Vagina (tissue), 2 donors: ENCODE data around the gene DPP4. TPM values are rescaled to one million over a fixed set of nuclear protein-coding genes. Genes with fewer than 3 reads are reported as not detected.

Source experiments
- DNase-seq, 2 donors: peaks; one replicate each; pipeline ENCODE4 v3.0.0-alpha.2; 2017; ENCODE audit errors: extremely low spot score in 2 of 2
- H3K27ac ChIP-seq: fragments of 200-600 bp; sonication (generic); one replicate; pipeline ENCODE4 v1.5.1; 2019
- H3K27me3 ChIP-seq: fragments of 200-600 bp; sonication (generic); one replicate; pipeline ENCODE4 v1.5.1; 2019
- H3K36me3 ChIP-seq, 2 donors: fragments of 200-600 bp; sonication (generic); one replicate each; pipeline ENCODE4 v1.5.1; 2017 to 2019
- H3K4me1 ChIP-seq: fragments of 200-600 bp; sonication (generic); one replicate; pipeline ENCODE4 v1.5.1; 2019
- H3K4me3 ChIP-seq, 2 donors: fragments of 200-600 bp; sonication (generic); 1 replicate in 1 of 2; 2 replicates in 1 of 2; pipeline ENCODE4 v1.5.1; 2016 to 2019
- H3K9me3 ChIP-seq: fragments of 200-600 bp; sonication (generic); one replicate; pipeline ENCODE4 v1.5.1; 2019
- CTCF ChIP-seq, 3 experiments: fragments of 450-650 bp in 2 of 3; fragments of 200-600 bp in 1 of 3; sonication (generic) in 1 of 3; IDR thresholded peaks; one replicate each; pipeline ENCODE4 v1.5.1; 2017 to 2019; ENCODE audit warnings: antibody characterized with exemption in 3 of 3, mild to moderate bottlenecking in 2 of 3, moderate library complexity in 2 of 3
- POLR2A ChIP-seq, 2 donors: fragments of 450-650 bp; IDR thresholded peaks; one replicate each; pipeline ENCODE4 v1.6.1; 2017; ENCODE audit warnings: antibody characterized with exemption in 2 of 2, mild to moderate bottlenecking in 2 of 2, moderate library complexity in 2 of 2
- POLR2AphosphoS5 ChIP-seq, 2 donors: sonication (generic); formaldehyde crosslinking; IDR thresholded peaks; one replicate each; pipeline ENCODE4 v1.9.0; 2017; ENCODE audit warnings: antibody characterized with exemption in 2 of 2, mild to moderate bottlenecking in 2 of 2, low read depth in 1 of 2; ENCODE audit not compliant: insufficient read depth in 1 of 2
- intact Hi-C: fragments of 100-400 bp; cut with DNase I; formaldehyde crosslinking; loops from one replicate; pipeline ENCODE4 v1.15.1; 2023
- total RNA-seq: library from RNA; depleted of rRNA; stranded (reverse); fragments of >200 nt; gene quantifications from one replicate; pipeline ENCODE4 v1.2.3, GENCODE V29; 2016

Gene DPP4
- total RNA-seq, 1 donor from 2014 or later = 15.5 TPM

DNA sequence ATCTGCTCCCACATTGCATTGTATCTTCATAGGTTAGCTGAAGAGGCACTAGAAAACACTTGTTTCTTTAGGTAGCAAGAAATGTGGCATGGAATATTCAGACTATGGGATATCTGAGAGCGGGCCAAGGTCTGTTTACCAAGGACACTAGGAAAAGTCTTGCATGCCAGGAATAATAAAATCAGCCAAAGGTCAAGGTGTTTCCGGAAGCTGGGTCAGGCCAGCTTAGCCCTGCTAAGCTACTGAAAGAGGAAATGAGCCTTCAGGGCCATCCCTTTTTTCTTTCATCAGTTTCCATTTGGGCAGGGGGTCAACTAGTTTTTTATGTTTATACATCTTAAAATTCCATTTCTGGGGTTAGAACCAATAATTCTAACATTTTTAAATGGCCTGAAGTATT, 101.1 kb downstream of the DPP4 start:
- Histone ChIP-seq H3K4me3 (no peak overlapping the region), H3K27ac (no peak overlapping the region), H3K36me3 (no peaks in the 10 kb centered on the region), H3K9me3 (no peaks in the 10 kb centered on the region), H3K27me3 (no peaks in the 10 kb centered on the region), H3K4me1 (no peaks in the 10 kb centered on the region)
- intact Hi-C loops = no loop called here
- DNase-seq = no peak
- no peak for TF ChIP-seq CTCF (IDR thresholded peaks at IDR 0.05)
- TF ChIP-seq POLR2AphosphoS5 (IDR thresholded peaks at IDR 0.05; ENCODE audit: insufficient read depth in 1 of 2, low read depth in 1 of 2) = no peak
- no peak for TF ChIP-seq POLR2A (IDR thresholded peaks at IDR 0.05)

DNA sequence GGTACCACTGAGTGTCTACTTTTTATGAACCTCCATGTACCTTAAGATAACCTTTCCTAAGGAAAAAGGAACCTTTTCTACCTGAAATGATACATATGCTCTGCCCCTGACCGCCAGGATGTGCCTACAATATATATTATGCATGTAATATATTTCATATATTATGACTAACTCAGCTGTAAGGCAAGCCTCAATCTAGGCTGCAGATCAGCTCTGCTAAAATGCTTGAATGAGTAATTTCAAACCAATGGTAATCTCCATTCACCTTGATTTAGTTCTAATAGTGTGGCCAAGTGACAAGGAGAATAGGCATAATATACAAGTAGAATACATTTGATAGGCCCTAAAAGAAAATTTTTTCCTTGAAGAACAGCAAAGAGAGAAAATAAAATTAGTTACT, 101.8 kb downstream of the DPP4 start:
- H3K9me3 ChIP-seq = no peaks in the 10 kb centered on the region
- no peaks in the 10 kb centered on the region for H3K36me3 ChIP-seq
- no peak overlapping the region for H3K27ac ChIP-seq
- no peak overlapping the region for H3K4me3 ChIP-seq
- intact Hi-C loops = no loop called here
- H3K27me3 ChIP-seq = no peaks in the 10 kb centered on the region
- DNase-seq = no peak
- no peak for TF ChIP-seq POLR2AphosphoS5 (IDR thresholded peaks at IDR 0.05; ENCODE audit: insufficient read depth in 1 of 2, low read depth in 1 of 2)
- no peak for TF ChIP-seq CTCF (IDR thresholded peaks at IDR 0.05)
- no peak for TF ChIP-seq POLR2A (IDR thresholded peaks at IDR 0.05)
- no peaks in the 10 kb centered on the region for H3K4me1 ChIP-seq

GRCh38 chr2:161971551-161971950, 102.5 kb downstream of the DPP4 start:
- no peak overlapping the region for H3K4me3 ChIP-seq
- no peak for DNase-seq
- intact Hi-C loops = no loop called here

DNA sequence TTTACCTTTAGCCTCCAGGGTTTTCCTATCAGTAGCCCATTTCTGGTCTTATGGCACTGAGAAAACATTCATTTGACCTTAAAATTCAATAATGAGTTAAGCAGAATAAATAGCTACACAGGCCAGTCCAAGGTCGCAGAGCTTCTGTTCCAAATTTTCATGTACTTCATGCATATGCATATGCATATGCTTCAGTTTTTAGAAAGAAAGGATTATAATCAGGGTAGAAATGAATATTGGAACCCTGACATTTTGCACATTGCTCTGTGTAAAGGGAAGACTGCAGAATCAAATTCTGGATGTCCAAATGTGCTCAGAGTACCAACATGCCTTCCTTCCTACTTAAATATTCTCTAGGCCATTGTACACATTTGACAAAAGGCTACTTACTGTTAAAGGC, 104.9 kb downstream of the DPP4 start:
- no peaks in the 10 kb centered on the region for H3K4me1 ChIP-seq
- no peaks in the 10 kb centered on the region for H3K9me3 ChIP-seq
- H3K36me3 ChIP-seq = no peaks in the 10 kb centered on the region
- H3K27ac ChIP-seq = no peak overlapping the region
- no peaks in the 10 kb centered on the region for H3K27me3 ChIP-seq
- DNase-seq = no peak
- no peak overlapping the region for H3K4me3 ChIP-seq
- intact Hi-C loops = no loop called here
- TF ChIP-seq POLR2AphosphoS5 (IDR thresholded peaks at IDR 0.05; ENCODE audit: insufficient read depth in 1 of 2, low read depth in 1 of 2) (no peak), CTCF (IDR thresholded peaks at IDR 0.05) (no peak), POLR2A (IDR thresholded peaks at IDR 0.05) (no peak)

More at GRCh38 chr2:161971551-161971950, 102.5 kb downstream of the DPP4 start:
- Histone ChIP-seq H3K27ac (no peak overlapping the region), H3K36me3 (no peaks in the 10 kb centered on the region), H3K4me1 (no peaks in the 10 kb centered on the region), H3K27me3 (no peaks in the 10 kb centered on the region), H3K9me3 (no peaks in the 10 kb centered on the region)
- no peak for TF ChIP-seq CTCF (IDR thresholded peaks at IDR 0.05)
- no peak for TF ChIP-seq POLR2A (IDR thresholded peaks at IDR 0.05)
- no peak for TF ChIP-seq POLR2AphosphoS5 (IDR thresholded peaks at IDR 0.05; ENCODE audit: insufficient read depth in 1 of 2, low read depth in 1 of 2)

- no peak for TF ChIP-seq POLR2A (IDR thresholded peaks at IDR 0.05)
- no peak for TF ChIP-seq POLR2AphosphoS5 (IDR thresholded peaks at IDR 0.05; ENCODE audit: insufficient read depth in 1 of 2, low read depth in 1 of 2)
- TF ChIP-seq CTCF (IDR thresholded peaks at IDR 0.05) = no peak
Observed at GRCh38 chr2:161965994-161966393, 108.0 kb downstream of the DPP4 start.

More at GRCh38 chr2:161965994-161966393, 108.0 kb downstream of the DPP4 start:
- Histone ChIP-seq H3K4me3 (no peak overlapping the region), H3K9me3 (no peaks in the 10 kb centered on the region), H3K27ac (no peak overlapping the region), H3K4me1 (no peaks in the 10 kb centered on the region), H3K27me3 (no peaks in the 10 kb centered on the region), H3K36me3 (no peaks in the 10 kb centered on the region)
- intact Hi-C loops = no loop called here
- no peak for DNase-seq
